HepG2 (cell line): ENCODE data around the gene MAPK13. TPM values are rescaled to one million over a fixed set of nuclear protein-coding genes. Genes with fewer than 3 reads are reported as not detected.
A peak's percentile ranks its signal among the peaks of the same experiment; 100 is the strongest.

Source experiments
- ARNT2 ChIP-seq: sonication (generic); formaldehyde crosslinking; IDR thresholded peaks from 2 replicates; pipeline ENCODE4 v1.8.0; 2022; ENCODE audit warnings: mild to moderate bottlenecking, low read depth, missing genetic modification reagents, moderate library complexity
- ATRX ChIP-seq: sonication (generic); formaldehyde crosslinking; IDR thresholded peaks from 2 replicates; pipeline ENCODE4 v1.4.0; 2020; ENCODE audit warnings: missing genetic modification reagents, borderline replicate concordance
- CAMTA2 ChIP-seq: sonication (generic); formaldehyde crosslinking; IDR thresholded peaks from 2 replicates; pipeline ENCODE4 v1.4.0; 2020; ENCODE audit warnings: mild to moderate bottlenecking, missing genetic modification reagents, borderline replicate concordance
- FOXJ3 ChIP-seq: sonication (generic); formaldehyde crosslinking; IDR thresholded peaks from 2 replicates; pipeline ENCODE4 v1.4.0; 2020; ENCODE audit warnings: missing genetic modification reagents, mild to moderate bottlenecking, borderline replicate concordance
- IKZF1 ChIP-seq: fragments of 450-650 bp; IDR thresholded peaks from 2 replicates; pipeline ENCODE4 v1.7.1; 2016
- KMT2A ChIP-seq: sonication (generic); formaldehyde crosslinking; IDR thresholded peaks from 2 replicates; pipeline ENCODE4 v1.4.0; 2020; ENCODE audit warnings: missing genetic modification reagents
- PHB2 ChIP-seq: fragments of 450-650 bp; IDR thresholded peaks from 2 replicates; pipeline ENCODE4 v1.6.1; 2018; ENCODE audit not compliant: partially characterized antibody
- TEAD2 ChIP-seq: sonication (generic); formaldehyde crosslinking; IDR thresholded peaks from 2 replicates; pipeline ENCODE4 v1.9.0; 2021; ENCODE audit warnings: missing genetic modification reagents
- YEATS2 ChIP-seq: sonication (generic); formaldehyde crosslinking; IDR thresholded peaks from 2 replicates; pipeline ENCODE4 v1.4.0; 2020; ENCODE audit warnings: missing genetic modification reagents, borderline replicate concordance
- ZNF572 ChIP-seq: sonication (generic); formaldehyde crosslinking; IDR thresholded peaks from 2 replicates; pipeline ENCODE4 v1.5.1; 2020; ENCODE audit warnings: mild to moderate bottlenecking, missing genetic modification reagents
- ZNF75D ChIP-seq: sonication (generic); formaldehyde crosslinking; IDR thresholded peaks from 2 replicates; pipeline ENCODE4 v1.8.1; 2023; ENCODE audit warnings: missing genetic modification reagents, mild to moderate bottlenecking, borderline replicate concordance
- polyA plus RNA-seq, 8 experiments: library from polyadenylated mRNA; depleted of rRNA in 3 of 8; stranded (reverse) in 7 of 8; unstranded in 1 of 8; fragments of >200 nt; fragmentation: Illumina TruSeq in 4 of 8; extraction: Trizol in 4 of 8; gene quantifications; 2 replicates each; pipeline versions ENCODE4 v1.2.1 to v1.2.3, GENCODE V29; 2011 to 2016; ENCODE audit warnings: low read depth in 4 of 8, missing spikeins in 1 of 8, mixed read lengths in 1 of 8; ENCODE audit not compliant: insufficient read depth in 1 of 8
- total RNA-seq, 5 experiments: library from RNA; depleted of rRNA; stranded (reverse); fragments of >200 nt; fragmentation: Illumina TruSeq; extraction: Trizol; gene quantifications; 2 replicates each; pipeline ENCODE4 v1.2.3, GENCODE V29; 2016; ENCODE audit warnings: low read depth in 1 of 5
- TF ChIP-seq, protein P1 (sequence below): sonication (generic); formaldehyde crosslinking; conservative IDR thresholded peaks from 2 replicates; pipeline ENCODE4 v1.4.0; 2020; ENCODE audit warnings: missing genetic modification reagents
- TF ChIP-seq, protein P2 (sequence below): IDR thresholded peaks from 2 replicates; pipeline ENCODE4 v1.6.1; 2016
- TF ChIP-seq, protein P3 (sequence below): sonication (generic); formaldehyde crosslinking; IDR thresholded peaks from 2 replicates; pipeline ENCODE4 v1.4.0; 2020; ENCODE audit warnings: missing genetic modification reagents, borderline replicate concordance
- TF ChIP-seq, protein P4 (sequence below): sonication (generic); formaldehyde crosslinking; IDR thresholded peaks from 2 replicates; pipeline ENCODE4 v1.5.0; 2020; ENCODE audit warnings: missing genetic modification reagents
- TF ChIP-seq, protein P5 (sequence below): sonication (generic); formaldehyde crosslinking; IDR thresholded peaks from 2 replicates; pipeline ENCODE4 v1.8.0; 2022; ENCODE audit warnings: missing genetic modification reagents, mild to moderate bottlenecking, borderline replicate concordance

The MAPK13 gene
- total and polyA plus RNA-seq, 2 of the 13 experiments (the other 11 are each of a cell fraction or from before 2014, with no cell fraction given): 12.7 to 43.4 TPM

DNA sequence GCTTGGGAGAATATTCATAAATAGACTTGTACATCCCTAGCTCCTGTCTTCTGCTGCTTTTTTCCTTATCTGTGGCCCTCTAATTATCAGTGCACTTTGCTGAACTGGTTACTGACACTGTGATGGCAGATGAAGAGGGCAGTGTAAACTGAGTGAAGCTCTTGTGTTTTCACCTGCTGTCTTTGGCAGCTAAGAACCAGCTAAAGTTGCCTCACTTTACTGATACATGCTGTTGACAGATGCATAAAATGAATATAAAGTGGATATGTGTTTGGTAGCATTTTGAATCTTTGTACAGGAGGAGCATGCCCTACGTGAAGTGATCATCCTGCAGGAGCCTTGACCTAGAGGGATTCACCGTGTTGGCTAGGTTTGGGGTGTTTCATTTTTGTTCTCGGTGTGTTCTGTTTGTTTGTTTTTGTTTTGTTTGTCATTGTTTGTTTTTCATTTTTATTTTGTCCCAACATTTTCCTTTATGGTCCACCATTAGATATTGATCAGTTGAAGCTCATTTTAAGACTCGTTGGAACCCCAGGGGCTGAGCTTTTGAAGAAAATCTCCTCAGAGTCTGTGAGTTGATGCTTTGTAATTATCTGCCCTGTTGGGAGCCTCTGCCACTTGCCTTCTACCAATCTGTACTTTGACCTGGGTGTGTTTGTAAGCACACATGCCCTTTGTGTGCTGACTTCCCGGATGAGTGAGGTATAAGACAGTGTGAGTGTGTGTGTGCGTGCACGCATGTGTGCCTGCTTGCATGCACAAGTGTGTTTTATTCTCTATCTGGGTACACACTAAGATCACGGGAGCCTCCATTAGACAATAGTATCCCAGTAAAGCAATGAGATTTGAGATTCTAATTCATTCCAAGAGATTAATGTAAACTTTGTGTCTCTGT, 34.6 kb upstream of the MAPK13 start (continued):
- TF ChIP-seq, protein P1, sequence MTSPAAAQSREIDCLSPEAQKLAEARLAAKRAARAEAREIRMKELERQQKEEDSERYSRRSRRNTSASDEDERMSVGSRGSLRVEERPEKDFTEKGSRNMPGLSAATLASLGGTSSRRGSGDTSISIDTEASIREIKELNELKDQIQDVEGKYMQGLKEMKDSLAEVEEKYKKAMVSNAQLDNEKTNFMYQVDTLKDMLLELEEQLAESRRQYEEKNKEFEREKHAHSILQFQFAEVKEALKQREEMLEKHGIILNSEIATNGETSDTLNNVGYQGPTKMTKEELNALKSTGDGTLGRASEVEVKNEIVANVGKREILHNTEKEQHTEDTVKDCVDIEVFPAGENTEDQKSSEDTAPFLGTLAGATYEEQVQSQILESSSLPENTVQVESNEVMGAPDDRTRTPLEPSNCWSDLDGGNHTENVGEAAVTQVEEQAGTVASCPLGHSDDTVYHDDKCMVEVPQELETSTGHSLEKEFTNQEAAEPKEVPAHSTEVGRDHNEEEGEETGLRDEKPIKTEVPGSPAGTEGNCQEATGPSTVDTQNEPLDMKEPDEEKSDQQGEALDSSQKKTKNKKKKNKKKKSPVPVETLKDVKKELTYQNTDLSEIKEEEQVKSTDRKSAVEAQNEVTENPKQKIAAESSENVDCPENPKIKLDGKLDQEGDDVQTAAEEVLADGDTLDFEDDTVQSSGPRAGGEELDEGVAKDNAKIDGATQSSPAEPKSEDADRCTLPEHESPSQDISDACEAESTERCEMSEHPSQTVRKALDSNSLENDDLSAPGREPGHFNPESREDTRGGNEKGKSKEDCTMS: no peak
- no peak for TF ChIP-seq IKZF1
- no peak for TF ChIP-seq ATRX (CRISPR knock-in tag)
- TF ChIP-seq ZNF75D (CRISPR knock-in tag): no peak
- TF ChIP-seq CAMTA2: no peak
- TF ChIP-seq, protein P2, sequence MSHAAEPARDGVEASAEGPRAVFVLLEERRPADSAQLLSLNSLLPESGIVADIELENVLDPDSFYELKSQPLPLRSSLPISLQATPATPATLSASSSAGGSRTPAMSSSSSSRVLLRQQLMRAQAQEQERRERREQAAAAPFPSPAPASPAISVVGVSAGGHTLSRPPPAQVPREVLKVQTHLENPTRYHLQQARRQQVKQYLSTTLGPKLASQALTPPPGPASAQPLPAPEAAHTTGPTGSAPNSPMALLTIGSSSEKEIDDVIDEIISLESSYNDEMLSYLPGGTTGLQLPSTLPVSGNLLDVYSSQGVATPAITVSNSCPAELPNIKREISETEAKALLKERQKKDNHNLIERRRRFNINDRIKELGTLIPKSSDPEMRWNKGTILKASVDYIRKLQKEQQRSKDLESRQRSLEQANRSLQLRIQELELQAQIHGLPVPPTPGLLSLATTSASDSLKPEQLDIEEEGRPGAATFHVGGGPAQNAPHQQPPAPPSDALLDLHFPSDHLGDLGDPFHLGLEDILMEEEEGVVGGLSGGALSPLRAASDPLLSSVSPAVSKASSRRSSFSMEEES (CRISPR knock-in tag): peak; percentile 90
- peak; percentile 76 for TF ChIP-seq FOXJ3
- no peak for TF ChIP-seq ZNF572
- no peak for TF ChIP-seq PHB2
- no peak for TF ChIP-seq TEAD2 (CRISPR knock-in tag)
- TF ChIP-seq, protein P3, sequence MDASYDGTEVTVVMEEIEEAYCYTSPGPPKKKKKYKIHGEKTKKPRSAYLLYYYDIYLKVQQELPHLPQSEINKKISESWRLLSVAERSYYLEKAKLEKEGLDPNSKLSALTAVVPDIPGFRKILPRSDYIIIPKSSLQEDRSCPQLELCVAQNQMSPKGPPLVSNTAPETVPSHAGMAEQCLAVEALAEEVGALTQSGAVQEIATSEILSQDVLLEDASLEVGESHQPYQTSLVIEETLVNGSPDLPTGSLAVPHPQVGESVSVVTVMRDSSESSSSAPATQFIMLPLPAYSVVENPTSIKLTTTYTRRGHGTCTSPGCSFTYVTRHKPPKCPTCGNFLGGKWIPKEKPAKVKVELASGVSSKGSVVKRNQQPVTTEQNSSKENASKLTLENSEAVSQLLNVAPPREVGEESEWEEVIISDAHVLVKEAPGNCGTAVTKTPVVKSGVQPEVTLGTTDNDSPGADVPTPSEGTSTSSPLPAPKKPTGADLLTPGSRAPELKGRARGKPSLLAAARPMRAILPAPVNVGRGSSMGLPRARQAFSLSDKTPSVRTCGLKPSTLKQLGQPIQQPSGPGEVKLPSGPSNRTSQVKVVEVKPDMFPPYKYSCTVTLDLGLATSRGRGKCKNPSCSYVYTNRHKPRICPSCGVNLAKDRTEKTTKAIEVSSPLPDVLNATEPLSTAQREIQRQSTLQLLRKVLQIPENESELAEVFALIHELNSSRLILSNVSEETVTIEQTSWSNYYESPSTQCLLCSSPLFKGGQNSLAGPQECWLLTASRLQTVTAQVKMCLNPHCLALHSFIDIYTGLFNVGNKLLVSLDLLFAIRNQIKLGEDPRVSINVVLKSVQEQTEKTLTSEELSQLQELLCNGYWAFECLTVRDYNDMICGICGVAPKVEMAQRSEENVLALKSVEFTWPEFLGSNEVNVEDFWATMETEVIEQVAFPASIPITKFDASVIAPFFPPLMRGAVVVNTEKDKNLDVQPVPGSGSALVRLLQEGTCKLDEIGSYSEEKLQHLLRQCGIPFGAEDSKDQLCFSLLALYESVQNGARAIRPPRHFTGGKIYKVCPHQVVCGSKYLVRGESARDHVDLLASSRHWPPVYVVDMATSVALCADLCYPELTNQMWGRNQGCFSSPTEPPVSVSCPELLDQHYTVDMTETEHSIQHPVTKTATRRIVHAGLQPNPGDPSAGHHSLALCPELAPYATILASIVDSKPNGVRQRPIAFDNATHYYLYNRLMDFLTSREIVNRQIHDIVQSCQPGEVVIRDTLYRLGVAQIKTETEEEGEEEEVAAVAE: peak; percentile 69; the same call in 1 of the 2 replicates
- TF ChIP-seq YEATS2: peak; percentile 87
- peak; percentile 81 for TF ChIP-seq KMT2A
- TF ChIP-seq, protein P4, sequence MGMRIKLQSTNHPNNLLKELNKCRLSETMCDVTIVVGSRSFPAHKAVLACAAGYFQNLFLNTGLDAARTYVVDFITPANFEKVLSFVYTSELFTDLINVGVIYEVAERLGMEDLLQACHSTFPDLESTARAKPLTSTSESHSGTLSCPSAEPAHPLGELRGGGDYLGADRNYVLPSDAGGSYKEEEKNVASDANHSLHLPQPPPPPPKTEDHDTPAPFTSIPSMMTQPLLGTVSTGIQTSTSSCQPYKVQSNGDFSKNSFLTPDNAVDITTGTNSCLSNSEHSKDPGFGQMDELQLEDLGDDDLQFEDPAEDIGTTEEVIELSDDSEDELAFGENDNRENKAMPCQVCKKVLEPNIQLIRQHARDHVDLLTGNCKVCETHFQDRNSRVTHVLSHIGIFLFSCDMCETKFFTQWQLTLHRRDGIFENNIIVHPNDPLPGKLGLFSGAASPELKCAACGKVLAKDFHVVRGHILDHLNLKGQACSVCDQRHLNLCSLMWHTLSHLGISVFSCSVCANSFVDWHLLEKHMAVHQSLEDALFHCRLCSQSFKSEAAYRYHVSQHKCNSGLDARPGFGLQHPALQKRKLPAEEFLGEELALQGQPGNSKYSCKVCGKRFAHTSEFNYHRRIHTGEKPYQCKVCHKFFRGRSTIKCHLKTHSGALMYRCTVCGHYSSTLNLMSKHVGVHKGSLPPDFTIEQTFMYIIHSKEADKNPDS (CRISPR knock-in tag): 0 out of 2 replicates have a peak, but pooled peaks have one; percentile 60
- TF ChIP-seq ARNT2 (CRISPR knock-in tag): 0 out of 2 replicates have a peak, but pooled peaks have one; percentile 17
- TF ChIP-seq, protein P5, sequence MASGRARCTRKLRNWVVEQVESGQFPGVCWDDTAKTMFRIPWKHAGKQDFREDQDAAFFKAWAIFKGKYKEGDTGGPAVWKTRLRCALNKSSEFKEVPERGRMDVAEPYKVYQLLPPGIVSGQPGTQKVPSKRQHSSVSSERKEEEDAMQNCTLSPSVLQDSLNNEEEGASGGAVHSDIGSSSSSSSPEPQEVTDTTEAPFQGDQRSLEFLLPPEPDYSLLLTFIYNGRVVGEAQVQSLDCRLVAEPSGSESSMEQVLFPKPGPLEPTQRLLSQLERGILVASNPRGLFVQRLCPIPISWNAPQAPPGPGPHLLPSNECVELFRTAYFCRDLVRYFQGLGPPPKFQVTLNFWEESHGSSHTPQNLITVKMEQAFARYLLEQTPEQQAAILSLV: 0 out of 2 replicates have a peak, but pooled peaks have one; percentile 52
